ENCODE results near the gene PEX10.

Gene PEX10

GRCh38 chr1:2395245-2395644 is 17.1 kb downstream of the PEX10 start:
- no peak overlapping the region for H3K4me3 Mint-ChIP-seq
- peaks cover 36% of the 10 kb centered on the region for H3K4me1 Mint-ChIP-seq
- H3K36me3 Mint-ChIP-seq = peaks cover 45% of the 10 kb centered on the region
- H3K27ac Mint-ChIP-seq = peak overlapping the region; percentile 36
- H3K27me3 Mint-ChIP-seq = no peaks in the 10 kb centered on the region
- no peak for ATAC-seq
- no peaks in the 10 kb centered on the region for H3K9me3 Mint-ChIP-seq

- no peaks in the 10 kb centered on the region for H3K27me3 Mint-ChIP-seq
- no peaks in the 10 kb centered on the region for H3K9me3 Mint-ChIP-seq
- ATAC-seq = no peak
- peaks cover 41% of the 10 kb centered on the region for H3K4me1 Mint-ChIP-seq
- H3K36me3 Mint-ChIP-seq = peaks cover 40% of the 10 kb centered on the region
- H3K27ac Mint-ChIP-seq = peak overlapping the region; percentile 36
- H3K4me3 Mint-ChIP-seq = no peak overlapping the region
Observed at GRCh38 chr1:2394761-2395160, 17.6 kb downstream of the PEX10 start.

GRCh38 chr1:2394220-2394619 is 18.1 kb downstream of the PEX10 start:
- Mint-ChIP-seq H3K27me3 (no peaks in the 10 kb centered on the region), H3K4me1 (peaks cover 44% of the 10 kb centered on the region), H3K9me3 (no peaks in the 10 kb centered on the region), H3K4me3 (no peak overlapping the region), H3K36me3 (peaks cover 36% of the 10 kb centered on the region), H3K27ac (peak overlapping the region; percentile 36)
- ATAC-seq = no peak

GRCh38 chr1:2393471-2393877 is 18.9 kb downstream of the PEX10 start:
- Mint-ChIP-seq H3K4me1 (peaks cover 44% of the 10 kb centered on the region), H3K4me3 (peak overlapping the region; percentile 79), H3K36me3 (peaks cover 29% of the 10 kb centered on the region), H3K27ac (peak overlapping the region; percentile 79), H3K9me3 (no peaks in the 10 kb centered on the region), H3K27me3 (no peaks in the 10 kb centered on the region)
- ATAC-seq = no peak

GRCh38 chr1:2392686-2393085 is 19.7 kb downstream of the PEX10 start:
- no peak for ATAC-seq
- peak overlapping the region; percentile 79 for H3K4me3 Mint-ChIP-seq
- H3K36me3 Mint-ChIP-seq = peaks cover 29% of the 10 kb centered on the region
- H3K4me1 Mint-ChIP-seq = peaks cover 44% of the 10 kb centered on the region
- H3K27ac Mint-ChIP-seq = peak overlapping the region; percentile 79
- no peaks in the 10 kb centered on the region for H3K27me3 Mint-ChIP-seq
- H3K9me3 Mint-ChIP-seq = no peaks in the 10 kb centered on the region

- no peaks in the 10 kb centered on the region for H3K9me3 Mint-ChIP-seq
- peak overlapping the region; percentile 89 for H3K4me3 Mint-ChIP-seq
- peaks cover 44% of the 10 kb centered on the region for H3K4me1 Mint-ChIP-seq
- peak; percentile 64 for ATAC-seq
- no peaks in the 10 kb centered on the region for H3K27me3 Mint-ChIP-seq
- H3K36me3 Mint-ChIP-seq = peaks cover 29% of the 10 kb centered on the region
- peak overlapping the region; percentile 79 for H3K27ac Mint-ChIP-seq
Observed at GRCh38 chr1:2391931-2392509, 20.3 kb downstream of the PEX10 start.

- H3K9me3 Mint-ChIP-seq = no peaks in the 10 kb centered on the region
- ATAC-seq = peak; percentile 97
- H3K36me3 Mint-ChIP-seq = peaks cover 29% of the 10 kb centered on the region
- H3K27ac Mint-ChIP-seq = peak within 1 kb of the TSS; percentile 79
- H3K4me3 Mint-ChIP-seq = peak within 1 kb of the TSS; percentile 89
- H3K4me1 Mint-ChIP-seq = peaks cover 48% of the 10 kb centered on the region
- H3K27me3 Mint-ChIP-seq = no peaks in the 10 kb centered on the region
Observed at GRCh38 chr1:2391041-2391930, 21.1 kb downstream of the PEX10 start, which contains the start of the genes MORN1 and RER1. MORN1 (minus strand) TSS chr1:2391554; CDS start chr1:2391533, 21 bp downstream. RER1 (plus strand) TSS chr1:2391841; CDS start chr1:2395791, 3,950 bp downstream.

- H3K27ac Mint-ChIP-seq = peak overlapping the region; percentile 79
Observed at GRCh38 chr1:2389644-2390043, 22.7 kb downstream of the PEX10 start.

GRCh38 chr1:2388004-2388913 is 24.1 kb downstream of the PEX10 start:
- no peaks in the 10 kb centered on the region for H3K27me3 Mint-ChIP-seq
- peak overlapping the region; percentile 68 for H3K4me3 Mint-ChIP-seq
- peaks cover 42% of the 10 kb centered on the region for H3K4me1 Mint-ChIP-seq
- peak overlapping the region; percentile 87 for H3K27ac Mint-ChIP-seq
- no peaks in the 10 kb centered on the region for H3K9me3 Mint-ChIP-seq
- peak; percentile 59 for ATAC-seq
- H3K36me3 Mint-ChIP-seq = peaks cover 16% of the 10 kb centered on the region

More at GRCh38 chr1:2389644-2390043, 22.7 kb downstream of the PEX10 start:
- Mint-ChIP-seq H3K36me3 (peaks cover 30% of the 10 kb centered on the region), H3K4me3 (peak overlapping the region; percentile 89), H3K27me3 (no peaks in the 10 kb centered on the region), H3K4me1 (peaks cover 49% of the 10 kb centered on the region), H3K9me3 (no peaks in the 10 kb centered on the region)
- no peak for ATAC-seq

GRCh38 chr1:2386636-2387611 is 25.4 kb downstream of the PEX10 start:
- Mint-ChIP-seq H3K27me3 (no peaks in the 10 kb centered on the region), H3K4me3 (peak overlapping the region; percentile 68), H3K27ac (peak overlapping the region; percentile 87), H3K4me1 (peaks cover 34% of the 10 kb centered on the region), H3K36me3 (peaks cover 7% of the 10 kb centered on the region), H3K9me3 (no peaks in the 10 kb centered on the region)
- no peak for ATAC-seq

- Mint-ChIP-seq H3K36me3 (peaks cover 7% of the 10 kb centered on the region), H3K4me1 (peaks cover 38% of the 10 kb centered on the region), H3K4me3 (no peak overlapping the region), H3K9me3 (no peaks in the 10 kb centered on the region), H3K27me3 (no peaks in the 10 kb centered on the region), H3K27ac (peak overlapping the region; percentile 87)
- no peak for ATAC-seq
Observed at GRCh38 chr1:2385606-2386280, 26.6 kb downstream of the PEX10 start.

GRCh38 chr1:2384941-2385481 is 27.4 kb downstream of the PEX10 start:
- H3K27me3 Mint-ChIP-seq = no peaks in the 10 kb centered on the region

GRCh38 chr1:2384130-2384860 is 28.1 kb downstream of the PEX10 start:
- no peaks in the 10 kb centered on the region for H3K27me3 Mint-ChIP-seq
- no peak overlapping the region for H3K4me3 Mint-ChIP-seq
- peaks cover 7% of the 10 kb centered on the region for H3K36me3 Mint-ChIP-seq
- peaks cover 36% of the 10 kb centered on the region for H3K4me1 Mint-ChIP-seq
- no peaks in the 10 kb centered on the region for H3K9me3 Mint-ChIP-seq
- ATAC-seq = no peak
- peak overlapping the region; percentile 13 for H3K27ac Mint-ChIP-seq

More at GRCh38 chr1:2384941-2385481, 27.4 kb downstream of the PEX10 start:
- peaks cover 35% of the 10 kb centered on the region for H3K4me1 Mint-ChIP-seq
- H3K4me3 Mint-ChIP-seq = no peak overlapping the region
- H3K36me3 Mint-ChIP-seq = peaks cover 7% of the 10 kb centered on the region
- H3K9me3 Mint-ChIP-seq = no peaks in the 10 kb centered on the region
- ATAC-seq = no peak
- H3K27ac Mint-ChIP-seq = no peak overlapping the region

Measured in stimulated activated memory B cell treated with anti-CD40 and anti-IgM and Interleukin-4, amounts not matched to agents 10 μg/mL and 1 μg/mL and 100 μg/mL, for 72 hours (primary cell).